Measurements from ENCODE around the gene LRP3.
"Not testable (repeated sequence)": the region's sequence is repeated elsewhere in the genome, so short reads cannot be mapped to it uniquely, and the experiment has no call there.

LRP3 gene

GRCh38 chr19:33220735-33221134 lies 26.6 kb downstream of the LRP3 start:
- no peak for DNase-seq

- DNase-seq: no peak
These were observed 27.5 kb downstream of the LRP3 start for GRCh38 chr19:33221638-33222037.

GRCh38 chr19:33222255-33222654 lies 28.1 kb downstream of the LRP3 start:
- not testable (repeated sequence) for DNase-seq

GRCh38 chr19:33224694-33225457 lies 30.7 kb downstream of the LRP3 start:
- DNase-seq: no peak

GRCh38 chr19:33225458-33225926 lies 31.4 kb downstream of the LRP3 start, which contains the start of gene SLC7A10:
Gene SLC7A10 (minus strand): TSS chr19:33225850. CDS start chr19:33225703, 147 bp downstream.
- no peak for DNase-seq

- DNase-seq: no peak
These were observed 32.6 kb downstream of the LRP3 start for GRCh38 chr19:33226550-33227241.

GRCh38 chr19:33227242-33227650 lies 33.1 kb downstream of the LRP3 start:
- DNase-seq: no peak

- DNase-seq: no peak
These were observed 33.9 kb downstream of the LRP3 start for GRCh38 chr19:33227870-33228599.

- DNase-seq: no peak
These were observed 35.8 kb downstream of the LRP3 start for GRCh38 chr19:33229962-33230361.

GRCh38 chr19:33231511-33231910 lies 37.4 kb downstream of the LRP3 start:
- no peak for DNase-seq

- no peak for DNase-seq
These were observed 38.5 kb downstream of the LRP3 start for GRCh38 chr19:33232656-33233055.

- no peak for DNase-seq
These were observed 39.1 kb downstream of the LRP3 start for GRCh38 chr19:33233056-33233873.

GRCh38 chr19:33234092-33234491 lies 40.0 kb downstream of the LRP3 start:
- DNase-seq: no peak

- DNase-seq: no peak
These were observed 40.6 kb downstream of the LRP3 start for GRCh38 chr19:33234736-33235135.

- DNase-seq: no peak
These were observed 41.3 kb downstream of the LRP3 start for GRCh38 chr19:33235269-33235995.

GRCh38 chr19:33235996-33236350 lies 41.8 kb downstream of the LRP3 start:
- DNase-seq: no peak

- DNase-seq: no peak
These were observed 42.7 kb downstream of the LRP3 start for GRCh38 chr19:33236696-33237390.

- DNase-seq: no peak
These were observed 44.5 kb downstream of the LRP3 start for GRCh38 chr19:33238481-33239149.

- DNase-seq: no peak
These were observed 45.3 kb downstream of the LRP3 start for GRCh38 chr19:33239223-33239975.

GRCh38 chr19:33240181-33240771 lies 46.1 kb downstream of the LRP3 start:
- DNase-seq: no peak

Measured in NCI-H524 treated with DMSO at 0.1 percent for 48 hours (cell line).